ENCODE data around the gene FBP2.

GRCh38 chr9:94517254-94517653, 76.4 kb downstream of the FBP2 start:
- TF ChIP-seq CTCF (IDR thresholded peaks at IDR 0.05) (no peak), POLR2A (IDR thresholded peaks at IDR 0.05) (no peak)

Data from vagina (tissue), 2 donors.